Uterus (tissue), 2 donors: ENCODE data around the gene PUS1.

Source experiments
- CTCF ChIP-seq, 4 experiments: fragments of 200-600 bp in 2 of 4; fragments of 450-650 bp in 2 of 4; sonication (generic) in 2 of 4; IDR thresholded peaks; one replicate each; pipeline ENCODE4 v1.5.1; 2016 to 2019; ENCODE audit warnings: antibody characterized with exemption in 4 of 4, mild to moderate bottlenecking in 2 of 4, moderate library complexity in 1 of 4
- POLR2A ChIP-seq, 2 donors: fragments of 450-650 bp; IDR thresholded peaks; one replicate each; pipeline ENCODE4 v1.6.1; 2016; ENCODE audit warnings: antibody characterized with exemption in 2 of 2, mild to moderate bottlenecking in 1 of 2, moderate library complexity in 1 of 2

- TF ChIP-seq POLR2A (IDR thresholded peaks at IDR 0.05) (no peak), CTCF (IDR thresholded peaks at IDR 0.05) (no peak)
Measured at GRCh38 chr12:131910302-131911027, 18.6 kb upstream of the PUS1 start.
